Measurements from ENCODE around the gene PTPRCAP.

DNA sequence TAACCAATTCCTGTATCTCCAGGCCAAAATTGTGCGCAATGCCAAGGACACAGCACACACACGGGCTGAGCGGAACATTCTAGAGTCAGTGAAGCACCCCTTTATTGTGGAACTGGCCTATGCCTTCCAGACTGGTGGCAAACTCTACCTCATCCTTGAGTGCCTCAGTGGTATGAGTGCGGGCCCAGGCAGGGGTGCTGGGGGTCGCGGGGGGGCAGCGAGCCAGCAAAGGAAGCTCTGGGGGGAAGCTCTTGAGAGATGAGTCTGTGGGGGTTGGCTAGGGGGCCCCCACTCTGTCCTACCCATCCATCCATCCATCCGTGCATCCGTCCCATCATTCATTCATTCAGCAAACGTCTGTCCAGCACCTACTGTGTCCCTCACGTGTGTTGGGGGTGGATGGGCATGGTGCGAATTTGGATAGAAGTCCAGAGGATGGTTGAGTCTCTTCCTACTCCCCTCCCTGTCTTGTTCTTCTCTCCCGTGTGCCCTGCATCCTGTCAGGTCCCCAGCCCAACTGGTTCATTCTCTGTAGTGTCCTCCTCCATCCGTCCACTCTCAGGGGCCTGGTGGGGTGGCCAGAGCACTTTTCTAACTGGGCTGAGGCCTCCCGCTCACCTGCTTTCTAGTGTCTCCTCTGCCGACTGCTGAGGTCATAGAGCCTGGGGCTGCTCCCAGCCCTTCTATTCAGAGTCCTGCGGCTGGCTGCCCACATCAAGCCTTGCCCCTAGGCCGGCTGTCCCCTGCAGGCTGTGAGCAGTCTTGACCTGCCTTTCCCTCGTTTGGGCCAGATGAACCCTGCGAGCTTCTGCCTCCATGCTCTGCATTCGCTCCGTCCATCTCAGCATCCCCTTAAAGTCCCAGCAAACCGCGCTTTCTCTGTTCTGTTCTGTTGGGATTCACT lies 5.9 kb downstream of the PTPRCAP start:
- TF ChIP-seq, protein P1, sequence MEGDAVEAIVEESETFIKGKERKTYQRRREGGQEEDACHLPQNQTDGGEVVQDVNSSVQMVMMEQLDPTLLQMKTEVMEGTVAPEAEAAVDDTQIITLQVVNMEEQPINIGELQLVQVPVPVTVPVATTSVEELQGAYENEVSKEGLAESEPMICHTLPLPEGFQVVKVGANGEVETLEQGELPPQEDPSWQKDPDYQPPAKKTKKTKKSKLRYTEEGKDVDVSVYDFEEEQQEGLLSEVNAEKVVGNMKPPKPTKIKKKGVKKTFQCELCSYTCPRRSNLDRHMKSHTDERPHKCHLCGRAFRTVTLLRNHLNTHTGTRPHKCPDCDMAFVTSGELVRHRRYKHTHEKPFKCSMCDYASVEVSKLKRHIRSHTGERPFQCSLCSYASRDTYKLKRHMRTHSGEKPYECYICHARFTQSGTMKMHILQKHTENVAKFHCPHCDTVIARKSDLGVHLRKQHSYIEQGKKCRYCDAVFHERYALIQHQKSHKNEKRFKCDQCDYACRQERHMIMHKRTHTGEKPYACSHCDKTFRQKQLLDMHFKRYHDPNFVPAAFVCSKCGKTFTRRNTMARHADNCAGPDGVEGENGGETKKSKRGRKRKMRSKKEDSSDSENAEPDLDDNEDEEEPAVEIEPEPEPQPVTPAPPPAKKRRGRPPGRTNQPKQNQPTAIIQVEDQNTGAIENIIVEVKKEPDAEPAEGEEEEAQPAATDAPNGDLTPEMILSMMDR (conservative IDR thresholded peaks at IDR 0.05; ENCODE audit: low read depth, low read length): no peak
- no peak for TF ChIP-seq EZH2 (IDR thresholded peaks at IDR 0.05; ENCODE audit: low read length, unreplicated experiment)
